ENCODE results near the gene LRP3. TPM values are rescaled to one million over a fixed set of nuclear protein-coding genes. Genes with fewer than 3 reads are reported as not detected.

The LRP3 gene
- total and polyA plus RNA-seq, 2 of the 13 experiments (the other 11 are each of a cell fraction or from before 2014, with no cell fraction given) = 17.6 to 51.6 TPM

- ChIA-PET POLR2A (interaction anchor here (0.5 to 2.8 kb wide), 16 partner anchors 15 to 952 kb away, joined by 3 to 46 read pairs (median 8); partner anchors contain the start of genes CEBPA, KCTD15 and LRP3), CTCF (ENCODE audit: low intra/inter-chr PET ratio, low total read pairs) (interaction anchor here (0.6 to 2.2 kb wide), 2 partner anchors 31 to 33 kb away, joined by 3 to 9 read pairs; no protein-coding TSS in a partner anchor)
- Histone ChIP-seq H3K27me3 (ENCODE audit: control insufficient read depth in 1 of 2, insufficient read depth in 2 of 2, low read length in 2 of 2) (peaks cover 0 to 12% of the 10 kb centered on the region in 2 experiments; a peak in 1 of 5 replicates), H4K20me1 (ENCODE audit: insufficient read depth, low read length) (no peaks in the 10 kb centered on the region), H3K4me3 (replicated peaks in 1 of 3; ENCODE audit: insufficient read depth in 1 of 3, low read depth in 2 of 3, low read length in 3 of 3) (peak overlapping the region; percentile 57 to 75 (median 59)), H3K9ac (ENCODE audit: insufficient read depth, low read depth, low read length) (peak overlapping the region; percentile 56; the same call in 1 of the 2 replicates), H3K9me3 (ENCODE audit: low read length) (no peaks in the 10 kb centered on the region), H3K79me2 (ENCODE audit: insufficient read depth, low read length) (peaks cover 7% of the 10 kb centered on the region), H2AFZ (ENCODE audit: low read length) (no peak overlapping the region), H3K36me3 (replicated peaks in 1 of 2; ENCODE audit: control insufficient read depth in 1 of 2, insufficient read depth in 2 of 2, low read length in 2 of 2) (no peaks in the 10 kb centered on the region), H3K4me2 (ENCODE audit: low read depth, low read length) (peak overlapping the region; percentile 91), H3K27ac (ENCODE audit: extremely low read length, insufficient read depth, low read length) (peak overlapping the region; percentile 45), H3K4me1 (ENCODE audit: insufficient read depth, low read length) (peaks cover 52% of the 10 kb centered on the region)
- DNase-seq (ENCODE audit: low spot score) = peak; percentile 35
- intact Hi-C loops (cut with micrococcal nuclease; ENCODE audit: unreplicated experiment) = loop anchor here (2.0 kb wide), 1 partner anchor 33 kb away; no protein-coding TSS in a partner anchor
- in situ Hi-C loops (cut with HindIII; ENCODE audit: extremely low pct_ligation_motif_present, low pct_unique_long_range_greater_than_20kb) = loop anchor here (5.0 kb wide), 1 partner anchor 35 kb away; no protein-coding TSS in a partner anchor
- no TSS peak for BruUV-seq (replicated peaks)
- 0% methylated on average over 6 of the region's 38 CpGs for WGBS (ENCODE audit: low lambda C conversion rate)
- ATAC-seq = peak; percentile 33
- no peak for FAIRE-seq
- TF ChIP-seq ZBTB4 (CRISPR knock-in tag; IDR thresholded peaks at IDR 0.05; ENCODE audit: borderline replicate concordance) (peak; percentile 6; the same call in 1 of the 2 replicates), ZNF503 (CRISPR knock-in tag; IDR thresholded peaks at IDR 0.05) (0 out of 2 replicates have a peak, but pooled peaks have one; percentile 16), ZNF543 (CRISPR knock-in tag; IDR thresholded peaks at IDR 0.05) (no peak), ZSCAN30 (CRISPR knock-in tag; IDR thresholded peaks at IDR 0.05) (no peak), TFDP1 (CRISPR knock-in tag; IDR thresholded peaks at IDR 0.05; ENCODE audit: borderline replicate concordance) (no peak), ZNF451 (CRISPR knock-in tag; IDR thresholded peaks at IDR 0.05) (peak; percentile 68; the same call in 1 of the 2 replicates), MAF1 (CRISPR knock-in tag; IDR thresholded peaks at IDR 0.05; ENCODE audit: borderline replicate concordance) (no peak), ZNF160 (CRISPR knock-in tag; IDR thresholded peaks at IDR 0.05) (0 out of 2 replicates have a peak, but pooled peaks have one; percentile 25), DNMT3B (CRISPR knock-in tag; conservative IDR thresholded peaks at IDR 0.05) (no peak), GPN1 (CRISPR knock-in tag; IDR thresholded peaks at IDR 0.05; ENCODE audit: borderline replicate concordance) (no peak), HOXA3 (CRISPR knock-in tag; IDR thresholded peaks at IDR 0.05) (0 out of 2 replicates have a peak, but pooled peaks have one; percentile 22), ZNF24 (IDR thresholded peaks at IDR 0.05) (no peak)
Measured at GRCh38 chr19:33177417-33177979, 16.6 kb upstream of the LRP3 start.
